Nephron progenitor cell (in vitro differentiated cells): ENCODE results near the gene RIOK3.

ENCODE experiments used
- DNase-seq: peaks from one replicate; pipeline ENCODE4 v3.0.0; 2021
- H3K27ac Mint-ChIP-seq: 2 replicates; pipeline ENCODE4 v1.8.0; 2021; ENCODE audit warnings: mild to moderate bottlenecking, moderate library complexity, mixed read lengths
- H3K27me3 Mint-ChIP-seq: 2 replicates; pipeline ENCODE4 v1.8.0; 2021; ENCODE audit warnings: mild to moderate bottlenecking, low read depth, mixed read lengths; ENCODE audit not compliant: poor library complexity
- H3K36me3 Mint-ChIP-seq: 2 replicates; pipeline ENCODE4 v1.8.0; 2021; ENCODE audit warnings: low read depth, mixed read lengths
- H3K4me1 Mint-ChIP-seq: 2 replicates; pipeline ENCODE4 v1.8.0; 2021; ENCODE audit warnings: mixed read lengths
- H3K4me3 Mint-ChIP-seq: 2 replicates; pipeline ENCODE4 v1.8.0; 2021; ENCODE audit warnings: mild to moderate bottlenecking, moderate library complexity, mixed read lengths
- H3K9me3 Mint-ChIP-seq: 2 replicates; pipeline ENCODE4 v1.8.0; 2021; ENCODE audit warnings: mild to moderate bottlenecking, moderate library complexity, mixed read lengths
- CTCF ChIP-seq: fragments of 200-600 bp; sonication (generic); IDR thresholded peaks from 2 replicates; pipeline ENCODE4 v1.5.0; 2021; ENCODE audit warnings: antibody characterized with exemption

The RIOK3 gene

GRCh38 chr18:23433360-23433759, 19.7 kb upstream of the RIOK3 start:
- no peak overlapping the region for H3K27ac Mint-ChIP-seq
- peaks cover 26% of the 10 kb centered on the region for H3K36me3 Mint-ChIP-seq
- TF ChIP-seq CTCF, result no peak
- DNase-seq, result no peak
- no peaks in the 10 kb centered on the region for H3K27me3 Mint-ChIP-seq
- no peak overlapping the region for H3K4me3 Mint-ChIP-seq
- peaks cover 13% of the 10 kb centered on the region for H3K4me1 Mint-ChIP-seq
- H3K9me3 Mint-ChIP-seq, result peaks cover 7% of the 10 kb centered on the region

GRCh38 chr18:23437357-23438045, 15.6 kb upstream of the RIOK3 start:
- Mint-ChIP-seq H3K4me3 (peak overlapping the region; percentile 96), H3K27ac (peak overlapping the region; percentile 98), H3K27me3 (peaks cover 7% of the 10 kb centered on the region), H3K9me3 (peaks cover 16% of the 10 kb centered on the region), H3K4me1 (peaks cover 13% of the 10 kb centered on the region), H3K36me3 (peaks cover 5% of the 10 kb centered on the region)
- DNase-seq, result peak; percentile 89
- TF ChIP-seq CTCF, result no peak

GRCh38 chr18:23438046-23438377, 15.1 kb upstream of the RIOK3 start:
- peaks cover 7% of the 10 kb centered on the region for H3K27me3 Mint-ChIP-seq
- H3K4me1 Mint-ChIP-seq, result peaks cover 13% of the 10 kb centered on the region
- peaks cover 16% of the 10 kb centered on the region for H3K9me3 Mint-ChIP-seq
- H3K36me3 Mint-ChIP-seq, result peaks cover 5% of the 10 kb centered on the region
- H3K4me3 Mint-ChIP-seq, result peak overlapping the region; percentile 96
- no peak for TF ChIP-seq CTCF
- DNase-seq, result no peak
- H3K27ac Mint-ChIP-seq, result no peak overlapping the region

GRCh38 chr18:23438608-23439366, 14.3 kb upstream of the RIOK3 start:
- Mint-ChIP-seq H3K4me1 (peaks cover 13% of the 10 kb centered on the region), H3K36me3 (peaks cover 5% of the 10 kb centered on the region), H3K9me3 (peaks cover 16% of the 10 kb centered on the region), H3K27ac (no peak overlapping the region), H3K27me3 (peaks cover 7% of the 10 kb centered on the region), H3K4me3 (peak overlapping the region; percentile 96)
- no peak for DNase-seq
- TF ChIP-seq CTCF, result no peak

GRCh38 chr18:23440131-23440530, 13.0 kb upstream of the RIOK3 start:
- Mint-ChIP-seq H3K9me3 (peaks cover 16% of the 10 kb centered on the region), H3K4me3 (no peak overlapping the region), H3K27me3 (peaks cover 15% of the 10 kb centered on the region), H3K4me1 (peaks cover 13% of the 10 kb centered on the region), H3K36me3 (no peaks in the 10 kb centered on the region), H3K27ac (no peak overlapping the region)
- no peak for DNase-seq
- TF ChIP-seq CTCF, result no peak
